Esophagus squamous epithelium (tissue), 4 donors: ENCODE data around the gene AHI1.

Experiments used
- POLR2A ChIP-seq, 4 donors: fragments of 450-650 bp; IDR thresholded peaks; one replicate each; pipeline ENCODE4 v1.6.1; 2017; ENCODE audit warnings: antibody characterized with exemption in 4 of 4, mild to moderate bottlenecking in 4 of 4, moderate library complexity in 3 of 4
- TF ChIP-seq, protein P1 (sequence below), 6 experiments: fragments of 450-650 bp in 4 of 6; fragments of 200-600 bp in 2 of 6; sonication (generic) in 2 of 6; IDR thresholded peaks; one replicate each; pipeline ENCODE4 v1.5.1; 2016 to 2019; ENCODE audit warnings: antibody characterized with exemption in 6 of 6, mild to moderate bottlenecking in 4 of 6, moderate library complexity in 4 of 6

DNA sequence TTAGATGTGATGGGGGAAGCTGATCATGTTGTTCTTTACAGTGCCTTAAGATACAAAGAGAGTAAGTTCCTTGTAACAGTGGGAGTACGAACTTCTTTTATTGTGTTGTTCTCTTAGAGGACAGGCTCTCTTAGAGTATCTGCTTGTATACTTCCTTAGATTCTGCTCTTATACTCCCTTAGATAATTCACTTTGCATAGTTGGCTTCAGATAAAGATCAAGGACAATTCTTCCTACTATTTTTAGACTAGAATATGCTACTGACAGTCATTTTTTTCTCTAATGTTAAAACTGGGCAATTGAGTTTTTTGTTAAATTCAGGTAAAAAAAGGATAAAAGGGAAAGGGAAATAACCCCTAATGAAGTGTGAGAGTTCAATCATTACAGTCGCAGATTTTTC, 177.7 kb downstream of the AHI1 start:
- TF ChIP-seq POLR2A (IDR thresholded peaks at IDR 0.05), result no peak
- TF ChIP-seq, protein P1, sequence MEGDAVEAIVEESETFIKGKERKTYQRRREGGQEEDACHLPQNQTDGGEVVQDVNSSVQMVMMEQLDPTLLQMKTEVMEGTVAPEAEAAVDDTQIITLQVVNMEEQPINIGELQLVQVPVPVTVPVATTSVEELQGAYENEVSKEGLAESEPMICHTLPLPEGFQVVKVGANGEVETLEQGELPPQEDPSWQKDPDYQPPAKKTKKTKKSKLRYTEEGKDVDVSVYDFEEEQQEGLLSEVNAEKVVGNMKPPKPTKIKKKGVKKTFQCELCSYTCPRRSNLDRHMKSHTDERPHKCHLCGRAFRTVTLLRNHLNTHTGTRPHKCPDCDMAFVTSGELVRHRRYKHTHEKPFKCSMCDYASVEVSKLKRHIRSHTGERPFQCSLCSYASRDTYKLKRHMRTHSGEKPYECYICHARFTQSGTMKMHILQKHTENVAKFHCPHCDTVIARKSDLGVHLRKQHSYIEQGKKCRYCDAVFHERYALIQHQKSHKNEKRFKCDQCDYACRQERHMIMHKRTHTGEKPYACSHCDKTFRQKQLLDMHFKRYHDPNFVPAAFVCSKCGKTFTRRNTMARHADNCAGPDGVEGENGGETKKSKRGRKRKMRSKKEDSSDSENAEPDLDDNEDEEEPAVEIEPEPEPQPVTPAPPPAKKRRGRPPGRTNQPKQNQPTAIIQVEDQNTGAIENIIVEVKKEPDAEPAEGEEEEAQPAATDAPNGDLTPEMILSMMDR (IDR thresholded peaks at IDR 0.05), result no peak
